GM10847 (cell line): Measurements from ENCODE around the gene KANSL2.

Experiments used
- POLR2A ChIP-seq: IDR thresholded peaks from 2 replicates; pipeline ENCODE4 v1.6.1; 2011; ENCODE audit not compliant: insufficient read length; ENCODE audit errors: extremely low read depth

KANSL2 gene

GRCh38 chr12:48629541-48629940, 52.5 kb downstream of the KANSL2 start:
- TF ChIP-seq POLR2A: no peak

- no peak for TF ChIP-seq POLR2A
Measured at GRCh38 chr12:48627556-48627955, 54.5 kb downstream of the KANSL2 start.

GRCh38 chr12:48618541-48618940, 63.5 kb downstream of the KANSL2 start:
- TF ChIP-seq POLR2A: no peak

- no peak for TF ChIP-seq POLR2A
Measured at GRCh38 chr12:48615681-48616080, 66.4 kb downstream of the KANSL2 start.

- TF ChIP-seq POLR2A: no peak
Measured at GRCh38 chr12:48613321-48613720, 68.7 kb downstream of the KANSL2 start.
